GM12874 (cell line): ENCODE data around the gene S100A2.

ENCODE experiments used
- CTCF ChIP-seq: IDR thresholded peaks from 2 replicates; pipeline ENCODE4 v1.5.1; 2011; ENCODE audit warnings: low read depth, mild to moderate bottlenecking, control low read depth, low read length, moderate library complexity; ENCODE audit not compliant: insufficient read depth

Gene S100A2

DNA sequence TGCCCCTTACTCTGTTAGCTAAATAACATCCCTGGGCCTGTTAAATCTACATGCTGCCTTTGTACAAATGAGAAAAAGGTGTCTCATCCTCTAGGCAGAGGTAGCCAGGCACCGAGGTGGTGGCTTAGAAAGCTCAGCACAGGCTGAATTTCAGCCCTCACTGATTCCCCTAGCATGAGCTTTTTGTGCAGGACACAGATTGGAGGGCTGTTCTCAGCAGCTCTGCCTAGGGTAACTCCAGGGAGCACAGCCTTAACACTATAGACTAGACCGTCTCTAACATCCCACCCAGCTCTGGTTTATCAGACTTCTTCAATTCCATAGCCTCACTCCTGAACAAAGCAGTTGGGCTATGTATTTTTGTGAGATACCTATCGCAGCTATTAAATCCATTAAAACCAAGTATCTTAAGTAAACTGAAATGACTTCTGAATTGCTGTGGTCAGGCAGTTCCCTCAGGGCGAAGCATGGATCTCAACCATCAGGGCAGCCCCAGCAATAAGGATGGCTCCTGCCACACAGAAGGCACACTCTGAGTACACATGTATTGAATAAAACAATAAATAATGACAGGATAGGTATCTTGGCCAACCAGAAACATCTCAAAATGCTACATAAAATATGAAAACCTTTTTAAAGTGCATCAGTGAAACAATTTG, 44.7 kb downstream of the S100A2 start:
- TF ChIP-seq CTCF, result no peak

- TF ChIP-seq CTCF, result no peak
Observed at GRCh38 chr1:153519242-153519641, 46.4 kb downstream of the S100A2 start.

GRCh38 chr1:153515504-153516394, 49.9 kb downstream of the S100A2 start:
- TF ChIP-seq CTCF, result no peak

DNA sequence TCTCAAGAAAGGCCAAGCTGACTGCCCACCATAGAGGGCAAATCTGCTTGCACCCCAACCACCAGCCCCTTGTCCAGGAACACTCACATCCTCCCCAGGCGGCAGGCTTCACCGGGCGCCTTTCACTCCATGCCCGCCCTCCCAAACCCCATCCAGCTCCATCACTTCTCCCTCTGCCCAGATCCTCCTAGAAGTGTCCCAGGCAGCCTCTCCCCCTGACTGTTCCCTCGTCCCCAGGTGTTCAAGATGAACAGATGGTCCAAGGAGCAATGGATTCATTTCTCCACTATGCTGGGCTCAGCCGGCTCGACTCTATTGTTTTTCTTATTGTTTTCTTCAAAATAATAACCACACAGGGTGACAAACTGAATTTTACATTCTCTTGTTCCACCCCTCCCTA, 52.0 kb downstream of the S100A2 start:
- TF ChIP-seq CTCF, result no peak

- TF ChIP-seq CTCF, result no peak
Observed at GRCh38 chr1:153513023-153513422, 52.6 kb downstream of the S100A2 start.
